ENCODE measurements around the gene TMEM141.
"Not testable (repeated sequence)": the region's sequence is repeated elsewhere in the genome, so short reads cannot be mapped to it uniquely, and the experiment has no call there.

Gene TMEM141

DNA sequence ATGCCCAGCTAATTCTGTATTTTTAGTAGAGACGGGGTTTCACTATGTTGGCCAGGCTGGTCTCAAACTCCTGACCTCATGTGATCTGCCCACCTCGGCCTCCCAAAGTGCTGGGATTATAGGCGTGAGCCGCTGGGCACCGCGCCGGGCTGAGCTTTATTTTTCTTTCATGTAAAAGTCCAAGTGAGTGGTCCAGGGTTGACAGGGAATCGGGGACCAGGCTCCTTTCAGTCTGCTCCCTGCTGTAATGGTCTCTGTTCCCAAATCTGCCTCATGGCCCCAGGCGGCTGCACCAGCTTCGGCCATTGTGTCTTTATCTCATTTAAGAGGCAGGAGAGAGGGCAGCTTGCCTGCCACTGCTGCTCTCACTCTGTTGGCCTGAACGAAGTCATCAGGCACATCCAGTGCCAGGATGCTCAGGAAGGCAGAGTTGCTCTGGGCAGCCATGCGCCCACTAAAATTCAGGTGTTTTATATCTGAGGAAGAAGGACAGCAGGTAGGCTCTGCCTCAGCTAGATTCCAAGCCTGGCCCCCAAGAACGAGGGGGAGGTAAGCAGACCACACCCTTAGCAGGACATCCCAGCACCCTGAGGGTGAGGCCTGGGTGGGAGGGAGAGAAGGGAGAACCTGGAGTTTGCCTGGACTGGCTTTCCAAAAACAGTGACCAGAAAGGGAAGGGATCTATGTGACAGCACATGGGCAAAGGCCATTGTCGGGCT lies 3.3 kb downstream of the TMEM141 start:
- no peak for DNase-seq (ENCODE audit: low read depth)

DNA sequence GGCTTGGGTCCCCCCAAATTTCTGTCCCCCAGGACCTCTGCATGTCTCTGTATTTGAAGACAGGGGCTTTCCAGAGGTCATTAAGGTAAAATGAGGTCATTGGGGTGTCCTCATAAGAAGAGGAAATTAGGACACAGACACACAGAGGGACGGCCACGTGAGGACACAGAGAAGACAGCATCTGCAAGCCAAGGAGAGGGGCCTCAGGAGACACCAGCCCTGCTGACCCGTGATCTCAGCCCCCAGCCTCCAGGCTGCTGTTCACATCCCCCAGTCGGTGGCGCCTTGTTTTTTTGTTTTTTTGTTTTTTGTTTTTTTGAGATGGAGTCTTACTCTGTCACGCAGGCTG lies 3.8 kb downstream of the TMEM141 start:
- DNase-seq (ENCODE audit: low read depth): no peak

DNA sequence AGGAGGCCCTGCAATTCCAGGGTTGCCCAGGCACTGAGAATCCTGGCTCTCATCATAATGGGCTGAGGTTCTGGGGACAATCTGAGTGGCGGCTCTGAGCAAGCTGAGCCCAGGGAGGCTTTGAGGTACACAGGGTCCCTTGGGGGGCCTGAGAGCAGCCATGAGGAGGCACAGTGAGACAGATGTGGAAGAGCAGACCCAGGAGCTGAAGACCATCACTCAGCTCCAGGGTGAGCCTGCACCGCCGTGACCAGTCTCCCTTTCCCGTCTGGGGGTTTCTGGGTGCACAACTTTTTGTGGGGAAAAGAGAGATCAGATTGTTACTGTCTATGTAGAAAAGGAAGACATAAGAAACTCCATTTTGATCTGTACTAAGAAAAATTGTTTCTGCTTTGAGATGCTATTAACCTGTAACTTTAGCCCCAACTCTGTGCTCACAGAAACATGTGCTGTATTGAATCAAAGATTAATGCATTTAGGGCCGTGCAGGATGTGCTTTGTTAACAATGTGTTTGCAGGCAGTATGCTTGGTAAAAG lies 5.2 kb downstream of the TMEM141 start, which contains the start of gene CCDC183:
CCDC183 (plus strand) TSS at position 101 of the 537 bp plus-strand sequence; CDS start at position 161, 60 bp downstream.
- DNase-seq (ENCODE audit: low read depth): no peak

DNA sequence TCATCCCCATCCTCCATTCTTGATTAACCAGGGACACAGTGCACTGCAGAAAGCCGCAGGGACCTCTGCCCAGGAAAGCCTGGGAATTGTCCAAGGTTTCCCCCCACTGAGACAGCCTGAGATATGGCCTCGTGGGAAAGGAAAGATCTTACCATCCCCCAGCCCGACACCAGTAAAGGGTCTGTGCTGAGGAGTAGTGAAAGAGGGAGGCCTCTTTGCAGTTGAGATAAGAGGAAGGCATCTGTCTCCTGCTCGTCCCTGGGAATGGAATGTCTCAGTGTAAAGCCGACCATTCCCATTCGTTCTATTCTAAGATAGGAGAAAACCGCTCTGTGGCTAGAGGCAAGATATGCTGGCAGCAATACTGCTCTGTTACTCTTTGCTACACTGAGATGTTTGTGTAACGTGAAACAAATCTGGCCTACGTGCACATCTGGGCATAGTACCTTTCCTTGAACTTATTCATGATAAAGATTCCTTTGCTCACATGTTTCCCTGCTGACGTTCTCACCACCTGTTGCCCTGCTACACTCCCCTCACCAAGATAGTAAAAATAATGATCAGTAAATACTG lies 5.7 kb downstream of the TMEM141 start:
- DNase-seq (ENCODE audit: low read depth): not testable (repeated sequence)

DNA sequence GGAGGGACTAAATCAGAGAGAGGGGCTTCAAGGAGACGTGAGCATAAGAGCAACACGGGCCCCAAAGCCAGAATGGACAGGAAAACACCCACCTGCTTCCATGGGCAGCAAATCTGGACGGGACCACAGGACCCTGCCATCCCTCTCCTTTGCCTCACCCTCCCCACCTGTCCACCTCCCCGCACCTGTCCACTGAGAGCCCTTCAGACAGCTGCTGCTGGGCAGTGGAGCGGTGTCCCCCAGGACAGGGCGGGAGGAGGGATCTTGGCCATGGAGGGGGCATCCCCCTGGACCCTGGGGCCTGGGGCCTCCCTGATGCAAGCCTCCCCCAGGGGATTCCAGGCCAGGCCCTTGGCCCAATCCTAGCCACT lies 7.5 kb downstream of the TMEM141 start:
- DNase-seq (ENCODE audit: low read depth): no peak

DNA sequence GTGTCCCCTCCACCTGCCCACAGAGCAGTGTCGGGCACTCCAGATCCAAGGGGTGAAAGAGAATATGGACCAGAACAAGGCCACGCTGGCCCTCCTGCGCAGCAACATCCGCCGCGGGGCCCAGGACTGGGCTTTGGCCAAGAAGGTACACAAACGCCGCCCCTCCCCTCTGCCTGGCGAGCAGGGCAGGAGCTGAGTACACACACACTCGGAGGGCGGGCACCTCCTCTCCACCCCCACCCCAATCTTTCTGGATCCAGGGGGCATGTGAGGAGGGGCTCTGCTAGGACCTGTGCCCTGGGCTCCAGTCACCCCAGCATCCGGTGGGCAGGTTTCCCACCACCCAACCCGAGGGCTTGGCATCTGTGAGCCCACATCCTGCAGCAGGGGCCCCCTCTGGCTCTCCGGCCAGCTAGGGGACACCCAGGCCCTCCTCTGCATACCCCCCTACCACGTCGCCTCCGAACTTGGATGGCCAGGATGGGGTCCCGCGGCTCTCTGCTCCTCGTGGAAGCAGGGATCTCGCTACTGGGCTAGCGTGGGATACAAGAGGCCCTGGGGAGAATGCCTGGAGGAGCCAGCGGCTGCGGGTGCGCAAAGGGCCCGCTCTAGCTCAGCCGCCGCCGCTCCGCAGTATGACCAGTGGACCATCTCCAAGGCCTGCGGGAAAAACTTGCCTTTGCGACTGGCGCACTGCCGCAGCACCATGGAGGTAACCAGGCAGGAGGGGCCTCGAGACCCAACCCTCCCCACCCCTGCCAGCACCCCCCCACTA lies 8.1 kb downstream of the TMEM141 start:
- DNase-seq (ENCODE audit: low read depth): no peak

DNA sequence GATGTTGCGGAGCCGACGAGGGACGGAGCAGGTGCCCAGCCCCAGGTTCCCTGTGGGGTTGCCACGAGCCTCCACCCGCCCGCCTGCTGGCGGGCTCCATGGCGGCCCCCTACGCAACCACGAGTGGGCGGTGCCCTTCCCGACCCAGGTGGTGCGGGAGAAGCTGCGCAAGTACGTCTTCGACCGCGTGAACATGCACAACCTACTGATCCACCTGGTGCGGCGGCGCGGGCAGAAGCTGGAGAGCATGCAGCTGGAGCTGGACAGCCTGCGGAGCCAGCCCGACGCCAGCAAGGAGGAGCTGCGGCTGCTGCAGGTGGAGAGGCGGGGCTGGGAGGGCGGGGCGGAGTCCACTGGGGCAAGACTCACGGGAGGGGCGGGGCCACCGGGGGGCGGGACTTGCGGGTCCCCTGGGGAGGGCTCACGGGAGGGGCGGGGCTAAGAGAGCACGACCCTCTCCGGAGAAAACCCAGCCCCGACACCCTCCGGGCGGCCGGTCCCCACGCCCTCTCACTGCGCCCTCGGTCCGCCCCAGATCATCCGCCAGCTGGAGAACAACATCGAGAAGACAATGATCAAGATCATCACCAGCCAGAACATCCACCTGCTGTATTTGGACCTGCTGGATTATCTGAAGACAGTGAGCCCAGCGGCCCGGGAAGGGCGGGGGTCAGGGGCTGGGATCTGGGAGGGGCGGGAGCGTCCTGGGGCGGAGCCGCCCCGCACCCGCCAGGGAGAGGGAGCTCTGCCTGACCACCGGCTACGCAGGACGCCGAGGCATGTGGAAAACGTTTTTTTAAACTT lies 8.9 kb downstream of the TMEM141 start:
- no peak for DNase-seq (ENCODE audit: low read depth)

DNA sequence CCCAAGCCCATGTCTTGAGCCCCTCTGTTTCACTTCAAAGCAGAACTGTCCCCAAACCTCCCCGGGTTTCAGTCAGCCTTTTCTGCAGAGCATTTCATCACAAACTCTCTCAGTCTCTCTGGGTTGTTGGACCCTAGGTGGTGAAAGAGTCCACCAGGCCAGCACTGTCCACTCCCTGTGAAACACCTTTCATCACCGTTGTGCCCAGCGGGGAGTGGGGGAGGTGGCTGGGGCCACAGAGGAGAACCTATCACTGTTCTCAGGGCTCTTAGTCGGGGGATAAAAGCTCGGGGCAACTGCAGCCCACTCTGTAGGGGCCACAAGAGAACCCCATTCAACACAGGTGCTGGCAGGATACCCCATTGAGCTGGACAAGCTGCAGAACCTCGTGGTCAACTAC lies 11.2 kb downstream of the TMEM141 start:
- DNase-seq (ENCODE audit: low read depth): no peak

DNA sequence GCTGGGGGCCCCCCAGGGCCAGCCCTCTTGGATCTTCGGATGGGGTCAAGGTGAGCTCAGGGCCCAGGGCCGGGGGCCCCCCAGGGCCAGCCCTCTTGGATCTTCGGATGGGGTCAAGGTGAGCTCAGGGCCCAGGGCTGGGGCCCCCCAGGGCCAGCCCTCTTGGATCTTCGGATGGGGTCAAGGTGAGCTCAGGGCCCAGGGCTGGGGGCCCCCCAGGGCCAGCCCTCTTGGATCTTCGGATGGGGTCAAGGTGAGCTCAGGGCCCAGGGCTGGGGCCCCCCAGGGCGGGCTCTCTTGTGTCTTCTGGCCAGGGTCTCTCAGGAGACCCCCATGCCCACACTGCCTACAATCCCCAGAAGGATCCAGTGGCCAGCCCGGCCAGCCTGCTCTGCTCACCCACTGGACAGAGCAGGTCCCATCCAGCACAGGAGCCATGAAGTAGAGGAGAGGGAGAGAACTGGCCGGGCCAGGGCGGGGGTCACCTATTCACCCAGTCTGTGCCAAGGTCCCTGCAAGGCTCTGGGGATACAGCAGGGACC lies 11.9 kb downstream of the TMEM141 start:
- not testable (repeated sequence) for DNase-seq (ENCODE audit: low read depth)

DNA sequence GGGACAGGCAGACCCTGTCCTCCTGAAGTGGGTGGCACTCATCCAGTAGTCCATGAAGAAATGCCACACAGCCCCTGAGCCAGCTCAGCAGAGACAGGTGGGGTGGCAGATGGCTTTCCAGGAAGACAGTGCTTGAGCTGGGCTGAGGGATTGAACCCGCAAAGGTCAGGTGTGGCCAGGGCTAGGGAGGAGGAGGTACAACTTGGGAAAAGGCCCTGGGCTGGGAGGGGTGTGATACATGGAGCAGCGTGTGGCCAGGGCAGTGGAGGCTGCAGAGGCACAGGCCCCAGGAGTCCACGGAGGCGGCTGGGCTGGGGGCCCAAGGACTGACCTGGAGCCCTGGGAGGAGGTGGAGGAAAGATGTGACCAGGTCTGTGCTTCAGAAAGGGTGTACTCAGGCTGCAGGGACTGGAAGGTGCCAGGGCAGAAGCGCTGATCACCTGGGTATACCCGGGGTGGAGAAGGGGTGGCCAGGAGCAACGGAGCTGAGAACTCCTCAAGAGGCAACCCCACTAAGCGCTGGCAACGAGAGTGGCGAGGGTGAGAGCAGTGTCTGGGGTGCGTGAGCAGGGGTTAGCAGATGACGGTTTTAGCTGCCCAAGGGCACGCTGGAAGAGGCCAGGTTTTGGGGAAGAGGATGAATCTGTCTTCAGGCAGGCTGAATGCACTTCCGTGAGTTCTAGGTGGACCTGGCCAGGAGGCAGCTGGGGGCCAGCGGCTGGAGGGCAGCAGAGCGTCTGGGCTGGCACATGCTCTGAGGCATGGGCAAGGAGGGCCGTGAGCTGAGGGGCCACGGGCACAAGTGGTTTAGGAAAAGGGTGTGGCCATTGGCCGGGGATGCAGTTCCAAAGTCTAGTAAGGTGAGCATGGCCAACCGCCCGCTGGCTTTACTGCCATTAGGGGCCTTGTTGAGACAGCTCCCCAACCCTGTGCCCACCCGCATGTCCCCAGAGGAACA lies 12.7 kb downstream of the TMEM141 start:
- DNase-seq (ENCODE audit: low read depth): no peak

DNA sequence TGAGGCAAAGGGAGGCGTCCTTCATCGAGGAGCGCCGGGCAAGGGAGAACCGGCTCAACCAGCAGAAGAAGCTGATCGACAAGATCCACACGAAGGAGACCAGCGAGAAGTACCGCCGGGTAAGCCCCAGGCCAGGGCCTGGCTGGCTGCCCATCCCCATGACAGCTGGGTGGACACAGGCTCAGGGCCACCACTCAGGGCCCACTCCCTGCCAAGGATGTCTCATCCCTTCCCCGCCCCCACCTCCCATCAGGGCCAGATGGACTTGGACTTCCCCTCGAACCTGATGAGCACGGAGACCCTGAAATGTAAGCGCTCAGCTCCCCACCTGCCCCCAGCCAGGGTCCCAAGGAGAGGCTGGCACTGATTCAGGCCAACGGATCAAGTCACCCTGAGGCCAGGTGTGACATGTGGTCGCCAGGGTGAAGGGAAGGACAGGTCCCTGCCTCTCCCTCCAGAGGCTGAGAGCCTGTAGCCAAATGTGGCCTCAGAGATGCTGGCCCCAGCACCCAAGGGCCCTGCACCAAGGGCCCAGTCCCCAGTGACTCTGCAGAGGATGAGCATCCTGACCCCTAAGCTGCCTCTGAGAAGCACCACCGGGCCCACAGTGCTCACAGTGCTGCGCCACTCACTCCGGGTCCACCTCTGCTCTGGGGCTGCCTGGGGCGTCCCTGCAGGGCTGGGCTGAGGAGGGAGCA lies 13.5 kb downstream of the TMEM141 start:
- no peak for DNase-seq (ENCODE audit: low read depth)

DNA sequence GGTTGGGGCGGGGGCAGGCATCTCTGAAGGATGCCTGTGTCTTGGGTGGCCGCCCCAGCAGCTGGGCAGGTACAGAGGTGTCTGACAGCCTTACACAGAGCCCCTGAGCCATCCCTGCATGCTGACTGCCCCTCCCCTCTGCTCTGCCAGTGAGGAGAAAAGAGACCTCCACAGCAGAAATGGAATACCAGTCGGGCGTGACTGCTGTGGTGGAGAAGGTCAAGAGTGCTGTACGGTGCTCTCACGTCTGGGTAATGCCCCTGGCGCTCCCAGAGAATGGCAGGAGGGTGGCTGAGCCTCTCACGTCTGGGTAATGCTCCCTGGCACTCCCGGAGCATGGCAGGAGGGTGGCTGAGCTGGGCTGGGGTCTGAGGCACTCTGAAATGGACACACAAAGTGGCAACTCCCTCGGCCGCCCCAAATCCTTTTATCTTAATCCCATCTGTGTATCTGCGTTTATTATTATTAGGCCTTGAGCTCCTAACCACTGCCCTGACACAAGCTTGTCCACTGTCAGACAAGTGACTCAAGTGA lies 14.1 kb downstream of the TMEM141 start:
- DNase-seq (ENCODE audit: low read depth): no peak

DNA sequence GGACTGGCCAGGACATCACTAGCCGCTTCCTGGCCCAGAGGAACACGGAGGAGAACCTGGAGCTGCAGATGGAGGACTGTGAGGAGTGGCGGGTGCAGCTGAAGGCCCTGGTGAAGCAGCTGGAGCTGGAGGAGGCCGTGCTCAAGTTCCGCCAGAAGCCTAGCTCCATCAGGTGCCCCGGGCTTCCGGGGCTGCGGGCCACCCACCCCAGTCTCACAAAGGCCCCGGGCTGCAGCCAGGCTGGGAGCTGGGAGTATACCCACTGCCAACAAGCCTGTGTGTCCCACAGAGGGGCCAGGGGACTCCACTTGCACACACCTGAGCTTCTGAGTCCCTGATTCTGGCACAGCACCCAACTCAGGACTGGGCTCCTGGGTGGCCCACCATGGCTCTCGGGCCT lies 14.9 kb downstream of the TMEM141 start:
- no peak for DNase-seq (ENCODE audit: low read depth)

DNA sequence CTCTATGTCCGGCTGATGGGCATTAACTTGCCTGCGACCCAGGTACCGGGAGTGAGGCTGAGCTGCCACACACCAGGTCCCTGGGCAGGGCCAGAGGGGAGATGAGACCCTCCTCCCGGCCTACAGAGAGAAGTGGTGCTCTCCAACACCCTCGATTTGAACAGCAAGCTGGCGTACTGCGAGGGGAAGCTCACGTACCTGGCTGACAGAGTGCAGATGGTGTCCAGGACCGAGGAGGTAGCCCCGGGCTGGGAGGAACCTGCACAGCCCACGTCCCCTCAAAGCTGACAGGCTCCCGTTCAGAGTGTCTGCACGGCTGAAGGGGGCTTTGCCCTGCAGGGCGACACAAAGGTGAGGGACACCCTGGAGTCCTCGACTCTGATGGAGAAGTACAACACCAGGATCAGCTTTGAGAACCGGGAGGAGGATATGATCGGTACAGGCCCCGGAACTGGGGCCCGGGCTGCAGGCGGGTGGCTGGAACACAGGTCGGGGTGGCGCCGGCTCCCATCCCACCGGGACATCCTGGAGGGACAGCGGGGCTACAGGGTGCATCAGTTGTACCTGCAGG lies 15.6 kb downstream of the TMEM141 start:
- DNase-seq (ENCODE audit: low read depth): no peak

DNA sequence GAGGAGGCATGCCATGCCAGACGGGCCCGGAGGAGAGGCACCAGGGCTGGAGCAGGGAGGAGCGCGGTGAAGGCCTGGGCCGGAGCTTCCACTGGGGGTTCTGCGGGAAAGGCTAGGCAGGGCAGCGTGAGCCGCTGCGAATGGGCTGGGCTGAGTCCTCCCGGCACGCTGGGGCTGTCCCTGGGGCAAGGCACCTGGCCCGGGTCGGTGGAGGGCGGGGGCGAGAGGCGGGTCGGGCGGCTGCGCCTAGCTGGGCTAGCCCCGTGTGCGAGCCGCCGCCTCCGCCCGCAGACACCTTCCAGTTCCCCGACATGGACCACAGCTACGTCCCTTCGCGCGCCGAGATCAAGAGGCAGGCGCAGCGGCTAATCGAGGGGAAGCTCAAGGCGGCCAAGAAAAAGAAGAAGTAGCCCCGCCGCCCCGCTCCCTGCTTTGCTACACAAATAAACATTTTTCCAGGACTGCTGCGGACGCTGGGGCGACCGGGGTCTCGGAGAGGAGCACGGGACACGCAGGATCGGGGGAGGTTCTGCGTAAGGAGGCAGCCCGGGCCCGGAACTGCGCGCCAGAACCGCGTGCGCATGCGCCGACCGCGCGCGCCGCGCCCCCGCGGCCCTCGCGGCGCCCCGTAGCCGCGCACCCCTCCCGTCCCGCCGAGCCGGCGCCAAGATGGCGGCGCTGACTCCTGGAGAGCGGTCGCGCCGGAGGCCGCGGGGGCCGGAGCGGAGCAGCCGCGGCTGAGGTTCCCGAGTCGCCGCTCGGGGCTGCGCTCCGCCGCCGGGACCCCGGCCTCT lies 16.3 kb downstream of the TMEM141 start, which contains the start of gene RABL6:
RABL6 (plus strand) TSS at position 668 of the 794 bp plus-strand sequence. CDS start 249 bp downstream, outside the sequence.
- no peak for DNase-seq (ENCODE audit: low read depth)

DNA sequence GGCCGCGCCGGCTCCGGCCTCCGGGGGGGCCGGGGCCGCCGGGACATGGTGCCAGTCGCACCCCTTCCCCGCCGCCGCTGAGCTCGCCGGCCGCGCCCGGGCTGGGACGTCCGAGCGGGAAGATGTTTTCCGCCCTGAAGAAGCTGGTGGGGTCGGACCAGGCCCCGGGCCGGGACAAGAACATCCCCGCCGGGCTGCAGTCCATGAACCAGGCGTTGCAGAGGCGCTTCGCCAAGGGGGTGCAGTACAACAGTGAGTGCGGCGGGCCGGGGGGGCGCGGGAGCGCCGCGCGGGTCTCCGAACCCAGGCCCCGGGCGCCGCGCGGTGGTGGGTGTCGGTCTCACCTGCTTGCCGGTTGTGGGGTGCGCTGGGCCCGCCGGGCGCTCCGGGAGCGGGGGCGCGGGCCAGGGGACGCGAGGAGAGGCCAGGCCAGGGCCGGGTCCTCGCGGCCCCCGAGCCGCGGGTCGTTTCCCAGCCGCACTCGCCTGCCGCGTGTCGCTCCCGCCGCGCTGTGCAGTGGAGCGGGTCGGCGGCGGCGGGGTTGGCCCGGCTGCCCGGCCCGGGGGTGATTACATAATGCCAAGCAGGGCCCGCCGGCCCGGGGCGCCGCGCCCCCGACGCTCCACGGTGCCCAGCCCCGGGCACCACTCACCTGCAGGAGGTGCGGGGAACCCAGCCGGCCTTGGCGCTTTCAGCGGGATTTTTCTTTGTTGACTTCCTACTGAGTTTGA lies 17.1 kb downstream of the TMEM141 start:
- no peak for DNase-seq (ENCODE audit: low read depth)

DNA sequence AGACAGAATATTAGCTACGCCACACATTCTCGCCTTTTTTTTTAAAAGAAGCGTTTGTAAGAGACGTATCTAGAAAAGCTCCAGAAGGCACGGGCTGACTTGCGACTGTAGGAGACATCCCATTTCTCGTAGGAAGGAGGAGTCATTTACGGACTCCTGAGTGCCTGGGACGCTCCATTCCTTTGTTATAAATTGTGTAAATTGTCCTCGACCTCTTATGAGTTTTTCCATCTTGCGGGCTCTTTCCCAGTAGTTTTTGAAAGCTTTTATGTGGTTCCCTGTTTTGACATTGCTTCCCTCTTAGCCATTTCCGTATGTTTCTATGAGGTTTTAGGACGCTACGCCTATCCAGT lies 17.6 kb downstream of the TMEM141 start:
- DNase-seq (ENCODE audit: low read depth): no peak

Measured in HS-5 (cell line).